Measurements from ENCODE around the gene KRT3.
"Not testable (repeated sequence)": the region's sequence is repeated elsewhere in the genome, so short reads cannot be mapped to it uniquely, and the experiment has no call there.

KRT3 gene

DNA sequence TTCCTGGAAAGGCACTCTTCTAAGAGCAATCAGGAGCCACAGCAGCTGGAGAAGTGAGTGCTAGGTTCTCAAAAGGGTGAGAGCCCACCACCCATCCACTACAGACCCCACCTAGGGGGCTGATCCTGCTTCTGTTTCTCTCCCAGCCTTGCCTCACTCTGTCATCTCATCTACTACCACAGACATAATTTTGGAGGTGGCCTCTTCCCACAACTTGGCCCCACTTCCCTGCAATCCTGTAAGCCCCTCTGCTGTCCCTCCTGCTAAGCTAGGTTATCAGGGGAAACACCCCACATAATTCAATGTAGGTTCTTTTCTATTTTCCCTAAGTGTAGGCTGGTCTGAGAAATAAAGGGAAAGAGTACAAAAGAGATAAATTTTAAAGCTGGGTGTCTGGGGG is 35.3 kb downstream of the KRT3 start:
- no peak for DNase-seq (ENCODE audit: low read depth in 2 of 2)

DNA sequence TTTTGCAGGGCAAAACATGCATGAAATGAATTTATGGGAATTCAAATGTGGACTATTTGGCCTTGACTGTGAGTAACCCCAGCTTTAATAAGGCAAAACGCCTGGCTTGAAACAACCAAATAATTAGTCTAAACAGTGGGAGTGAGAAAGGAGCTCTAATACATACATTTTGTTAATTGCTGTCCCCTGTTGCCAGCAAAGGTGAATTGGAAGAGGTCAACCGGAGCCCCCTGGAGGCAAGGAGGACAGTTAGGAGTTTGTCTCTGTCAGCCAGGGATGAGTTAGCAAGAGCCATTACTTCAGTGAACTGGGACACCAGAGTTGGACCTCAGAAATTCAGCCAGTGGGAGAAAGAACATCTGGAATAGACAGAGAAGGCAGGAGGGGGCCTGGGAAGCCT is 36.2 kb downstream of the KRT3 start:
- no peak for DNase-seq (ENCODE audit: low read depth in 2 of 2)

DNA sequence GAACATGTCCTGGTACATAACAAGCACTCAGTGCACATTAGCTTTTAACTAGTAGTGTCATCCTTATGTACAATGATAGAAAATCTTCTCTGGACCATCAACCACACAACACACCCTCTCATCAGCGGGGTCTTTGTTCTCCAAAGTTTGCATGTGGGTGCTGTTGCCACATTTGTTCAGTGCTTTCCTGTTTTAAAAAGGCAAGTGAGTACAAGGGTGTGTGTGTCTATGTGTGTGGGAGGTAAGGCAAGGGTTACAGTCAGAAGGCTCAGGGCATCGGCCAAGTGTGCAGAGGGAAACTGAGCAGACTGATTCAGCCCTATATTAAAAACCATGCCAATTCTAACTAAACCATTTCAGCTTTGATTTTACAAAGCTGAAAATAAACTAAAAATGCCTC is 36.7 kb downstream of the KRT3 start:
- no peak for DNase-seq (ENCODE audit: low read depth in 2 of 2)

DNA sequence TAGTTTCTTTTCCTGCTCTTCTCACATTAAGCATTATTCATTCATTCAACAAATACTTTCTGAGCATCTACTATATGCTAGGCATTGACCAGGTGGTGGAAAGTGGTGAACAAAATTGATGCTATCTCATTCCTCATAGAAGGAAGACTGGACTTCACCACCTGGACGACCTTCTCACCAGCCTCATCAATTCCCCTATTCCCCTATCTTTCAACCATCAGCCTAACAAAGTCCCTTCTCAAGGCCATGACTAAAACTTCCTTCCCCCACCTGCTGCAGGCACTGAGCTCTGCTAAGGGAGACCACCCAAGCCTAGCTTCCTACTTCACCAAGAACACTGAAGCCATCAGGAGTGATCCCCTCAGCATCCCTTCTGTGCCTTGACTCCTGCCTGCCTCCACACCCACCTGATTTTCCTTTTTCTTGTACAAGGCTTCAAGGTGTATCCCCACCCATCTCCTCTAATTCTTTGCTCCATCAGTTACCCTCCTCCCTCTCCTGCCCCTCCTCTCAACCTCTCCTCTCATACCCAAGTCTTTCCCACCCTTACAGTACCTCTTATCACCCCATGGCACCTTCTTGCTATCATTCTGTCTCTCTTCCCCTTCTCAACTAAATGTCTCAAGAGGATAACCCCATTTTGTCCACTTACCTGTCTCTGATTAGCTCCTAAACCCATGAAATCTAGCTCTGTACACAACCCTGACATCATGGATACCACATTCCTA is 38.3 kb downstream of the KRT3 start:
- no peak for DNase-seq (ENCODE audit: low read depth in 2 of 2)

DNA sequence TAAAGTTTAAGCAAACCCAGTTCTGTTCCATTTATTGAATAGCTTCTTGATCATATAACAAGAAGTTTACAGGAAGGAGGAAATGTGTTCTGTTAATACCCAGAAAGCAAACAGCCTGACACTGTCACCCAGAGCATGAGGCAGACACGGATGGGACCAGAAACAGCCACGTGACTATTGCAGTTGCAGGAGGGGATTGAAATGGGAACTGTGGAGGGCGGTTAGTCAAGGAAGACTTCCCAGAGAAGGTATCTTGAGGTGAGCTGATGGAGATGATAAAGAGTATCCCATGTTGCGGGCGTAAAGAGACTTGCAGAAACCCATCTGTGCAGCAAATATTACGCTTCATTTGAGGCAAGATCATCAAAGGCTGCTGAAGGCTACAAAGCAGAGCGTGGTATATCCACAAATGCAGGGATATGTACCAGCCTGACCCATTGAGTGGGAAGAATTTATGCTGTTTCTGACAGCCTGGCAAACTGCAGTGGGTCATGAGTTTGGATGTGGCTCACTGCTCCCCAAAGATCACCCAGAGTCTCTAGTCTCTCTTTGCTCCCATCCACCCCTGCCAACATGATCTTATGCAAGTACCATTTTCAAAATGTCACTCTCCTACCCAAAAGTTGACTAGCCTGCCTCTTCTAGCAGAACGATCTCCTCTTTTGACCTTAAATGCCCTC is 39.5 kb downstream of the KRT3 start:
- no peak for DNase-seq (ENCODE audit: low read depth in 2 of 2)

DNA sequence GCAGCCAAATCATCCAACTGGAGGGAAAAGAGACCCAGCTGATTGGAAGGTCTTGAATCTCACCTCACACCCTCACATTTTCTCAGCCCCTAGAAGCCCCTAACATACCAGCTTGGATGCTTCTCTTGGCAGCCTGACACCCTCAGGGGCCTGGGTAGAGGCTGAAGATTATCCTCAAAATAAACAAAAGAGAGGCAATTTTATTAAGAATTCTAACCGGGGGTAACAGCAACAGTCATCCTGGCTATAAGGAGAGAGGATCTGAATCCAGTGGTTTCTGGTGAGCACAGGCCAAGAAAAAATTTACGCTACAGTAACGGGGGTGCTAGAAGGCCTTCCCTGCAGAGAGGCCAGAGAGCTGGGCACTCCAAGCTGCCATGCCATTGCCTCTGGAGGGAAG is 40.4 kb downstream of the KRT3 start:
- no peak for DNase-seq (ENCODE audit: low read depth in 2 of 2)

DNA sequence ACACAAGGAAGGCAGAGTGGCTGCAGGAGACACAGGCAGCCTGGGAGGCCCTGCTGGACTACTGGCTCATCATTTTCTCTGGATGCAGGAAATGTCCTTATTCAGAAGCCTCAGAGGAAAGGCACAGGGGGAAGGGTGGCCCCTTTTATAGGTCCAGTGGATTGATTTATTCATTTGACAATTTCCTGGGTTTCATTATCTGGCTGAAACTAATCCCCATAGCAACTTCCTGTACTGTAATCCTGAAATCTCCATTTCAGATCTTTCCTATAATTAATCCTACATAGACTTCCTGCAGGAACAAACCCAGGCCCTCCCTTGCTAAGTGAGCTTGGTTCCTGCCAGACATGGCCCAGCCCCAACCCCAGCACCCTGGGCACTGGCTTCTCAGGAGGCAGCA is 41.8 kb downstream of the KRT3 start:
- no peak for DNase-seq (ENCODE audit: low read depth in 2 of 2)

DNA sequence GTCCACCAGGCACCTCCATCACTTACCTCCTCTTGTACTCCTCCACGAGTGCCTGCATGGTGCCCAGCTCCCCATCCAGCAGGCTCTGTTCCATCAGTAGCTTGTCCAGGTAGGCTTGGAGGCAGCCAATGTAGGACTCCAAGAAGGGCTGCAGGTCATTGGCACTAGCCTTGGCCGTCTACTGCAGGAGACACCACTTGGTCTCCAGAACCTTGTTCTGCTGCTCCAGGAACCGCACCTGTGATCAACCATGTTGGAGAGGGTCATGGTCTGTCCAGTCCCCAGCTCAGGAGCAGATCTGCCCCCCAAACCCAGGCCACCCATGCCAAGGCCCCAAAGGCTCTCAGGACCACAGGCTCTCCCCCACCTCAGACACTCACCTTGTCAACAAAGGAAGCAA is 42.6 kb downstream of the KRT3 start:
- no peak for DNase-seq (ENCODE audit: low read depth in 2 of 2)

DNA sequence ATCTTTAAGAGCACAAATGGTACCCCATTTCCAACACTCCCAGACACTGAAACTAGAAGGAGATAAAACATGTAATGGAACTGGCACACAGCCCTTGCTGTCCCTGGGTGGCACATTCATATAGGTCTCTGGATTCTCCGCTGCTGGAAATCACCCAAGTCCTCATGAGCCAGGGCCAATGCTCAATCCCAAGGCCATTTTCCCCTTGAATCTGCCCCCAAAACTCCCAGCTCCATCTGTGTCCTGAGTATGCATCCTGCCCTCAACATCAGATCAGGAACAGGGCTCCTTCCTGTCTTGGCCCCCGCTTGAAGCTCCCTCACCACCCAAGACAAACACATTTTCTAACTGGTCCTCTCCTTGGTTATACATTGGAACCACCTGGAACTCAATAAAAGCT is 43.4 kb downstream of the KRT3 start:
- DNase-seq (ENCODE audit: low read depth in 2 of 2): no peak

DNA sequence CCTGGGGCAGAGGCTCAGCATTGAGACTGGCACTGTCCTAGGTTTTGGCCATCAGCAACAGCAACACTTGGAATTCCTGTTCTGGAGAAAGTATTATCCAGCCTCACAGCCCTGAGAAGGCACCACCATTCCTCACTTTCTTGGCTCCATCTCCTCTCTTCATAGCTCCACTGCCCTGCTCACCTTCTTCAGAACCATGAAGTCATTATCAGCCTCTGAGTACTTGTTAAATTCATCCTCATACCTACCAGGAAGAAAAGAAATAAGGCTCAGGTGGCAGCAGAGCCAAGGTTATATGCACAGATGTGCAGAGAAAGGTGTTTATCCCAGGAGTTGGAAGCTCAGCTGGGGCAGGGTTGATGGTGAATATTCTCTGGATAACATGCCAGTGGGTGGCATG is 44.1 kb downstream of the KRT3 start:
- no peak for DNase-seq (ENCODE audit: low read depth in 2 of 2)

DNA sequence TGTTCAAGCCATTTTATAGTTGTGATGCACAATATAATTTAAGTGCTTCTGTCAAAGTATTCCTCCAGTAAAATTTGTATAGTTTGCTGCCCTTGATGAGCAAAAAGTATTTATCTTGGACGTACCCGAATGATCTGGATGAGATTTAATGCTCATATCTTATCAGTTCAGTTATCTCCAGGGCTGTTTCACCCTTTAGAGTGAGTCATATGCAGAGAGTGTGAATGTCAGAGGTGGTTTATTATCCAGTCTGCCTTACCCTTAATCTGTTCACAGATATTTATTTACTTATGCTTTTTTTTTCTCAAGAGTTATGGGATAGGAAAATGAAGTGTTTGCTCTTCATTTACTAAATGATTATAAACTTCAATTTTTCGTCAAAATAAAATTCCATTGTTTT is 45.4 kb downstream of the KRT3 start:
- DNase-seq (ENCODE audit: low read depth in 2 of 2): not testable (repeated sequence)

DNA sequence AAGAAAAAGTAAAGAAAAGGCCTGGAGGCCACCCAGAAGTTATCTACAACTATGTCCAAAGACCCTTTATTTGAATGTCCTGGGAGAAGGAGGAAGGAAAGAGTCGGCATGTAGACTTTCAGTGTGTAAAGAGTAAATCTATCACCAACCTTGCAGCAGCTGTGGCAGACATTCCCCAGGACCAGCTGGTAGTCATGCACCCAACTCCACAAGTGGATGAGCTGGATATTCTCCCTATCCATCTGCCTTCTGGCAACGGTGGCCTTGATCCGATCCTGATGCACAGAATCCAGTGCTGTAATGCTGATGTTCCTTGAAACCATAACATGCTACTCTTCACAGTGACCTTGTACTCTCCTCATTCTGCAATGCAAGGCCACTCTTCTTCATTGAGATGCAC is 46.1 kb downstream of the KRT3 start:
- no peak for DNase-seq (ENCODE audit: low read depth in 2 of 2)

DNA sequence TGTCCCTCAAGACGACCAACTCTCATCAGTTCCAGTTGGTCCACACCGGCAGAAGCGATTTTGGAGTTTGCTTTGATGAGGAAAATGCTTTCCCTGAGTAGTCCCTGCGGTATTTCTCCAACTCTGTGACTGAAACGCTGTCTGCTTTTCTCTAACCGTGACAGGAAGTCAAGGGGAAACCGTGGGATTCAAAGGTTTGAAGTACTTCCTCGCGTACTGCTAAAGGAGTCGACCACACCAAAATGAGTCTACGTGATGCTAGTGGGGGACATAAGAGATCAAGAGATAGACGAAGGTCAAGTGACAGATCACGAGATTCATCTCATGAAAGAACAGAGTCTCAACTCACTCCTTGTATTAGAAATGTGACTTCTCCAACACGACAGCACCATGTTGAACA is 47.3 kb downstream of the KRT3 start:
- DNase-seq (ENCODE audit: low read depth in 2 of 2): no peak

DNA sequence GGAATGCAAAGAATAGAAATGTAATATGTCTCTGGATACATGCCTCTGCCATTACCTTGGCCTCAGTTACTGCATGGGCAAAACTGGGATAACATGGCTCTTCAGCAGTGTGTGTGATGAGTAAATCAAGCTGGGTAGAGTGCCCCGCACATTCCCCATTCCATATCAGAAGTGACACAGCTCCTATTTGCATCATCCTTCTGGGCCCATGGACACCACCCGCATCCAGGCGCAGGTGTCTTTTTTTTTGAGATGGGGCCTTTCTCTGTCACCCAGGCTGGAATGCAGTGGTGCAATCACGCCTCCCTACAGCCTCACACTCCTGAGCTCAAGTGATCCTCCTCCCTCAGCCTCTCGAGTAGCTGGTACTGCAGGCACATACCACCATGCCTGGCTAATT is 50.4 kb downstream of the KRT3 start:
- DNase-seq (ENCODE audit: low read depth in 2 of 2): no peak

DNA sequence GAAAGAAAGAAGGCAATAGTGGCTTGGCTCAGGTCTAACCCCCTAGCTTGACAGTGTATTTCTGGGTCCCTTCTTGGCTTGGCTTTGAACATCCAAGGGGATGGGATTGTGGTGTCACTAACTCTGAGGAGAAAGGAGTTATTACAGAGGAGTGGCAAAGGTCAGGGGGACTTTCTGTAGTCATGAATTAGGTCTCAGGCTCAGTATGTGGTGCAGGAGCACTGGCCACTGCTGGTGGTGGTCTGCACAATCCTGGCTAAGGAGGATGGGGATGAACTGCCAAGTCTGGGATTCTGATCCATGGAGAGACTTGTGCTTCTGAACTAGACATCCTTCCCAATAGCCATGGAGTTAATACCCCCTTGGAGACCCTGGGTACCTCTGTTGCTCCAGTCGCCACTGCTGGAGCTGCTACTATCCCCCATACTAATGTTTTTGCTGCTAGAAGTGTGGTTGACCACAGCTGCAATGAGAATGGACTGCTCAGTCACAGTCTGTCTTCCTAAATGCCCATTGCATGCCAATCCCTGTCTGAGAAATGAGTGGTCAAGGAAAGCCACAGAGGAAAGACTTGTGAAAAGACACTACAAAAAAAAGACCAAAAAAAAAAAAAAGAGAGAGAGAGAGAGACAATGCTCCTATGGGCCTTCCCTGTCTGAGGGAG is 51.3 kb downstream of the KRT3 start:
- DNase-seq (ENCODE audit: low read depth in 2 of 2): no peak

DNA sequence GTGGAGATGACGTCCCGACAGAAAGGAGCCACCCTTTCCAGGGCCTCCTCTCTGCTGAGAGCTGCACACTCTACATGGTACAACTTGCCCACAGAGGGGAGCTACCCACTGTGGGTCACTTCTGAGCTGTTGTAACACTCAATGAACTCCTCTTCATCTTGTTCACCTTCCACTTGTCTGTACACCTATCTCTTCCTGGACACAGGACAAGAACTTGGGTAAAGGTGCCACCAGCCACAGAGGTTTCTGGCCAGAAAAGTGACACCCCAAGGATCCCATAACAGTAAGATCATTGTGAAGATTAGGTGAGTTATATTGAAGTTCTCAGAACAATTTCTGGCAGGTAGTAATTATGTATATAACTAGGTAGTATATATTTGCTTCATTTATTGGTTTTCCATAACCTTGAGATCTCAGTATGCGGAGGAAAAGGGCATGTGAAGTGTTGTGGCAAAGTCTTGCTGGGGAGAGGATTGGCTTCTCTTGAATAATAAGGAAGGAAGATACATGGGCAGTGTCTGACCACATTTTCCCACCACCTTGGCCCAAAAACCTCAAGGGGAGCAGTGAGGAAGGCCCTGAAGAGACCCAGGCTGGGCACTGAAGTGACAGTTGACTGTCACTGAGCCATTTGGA is 53.0 kb downstream of the KRT3 start:
- DNase-seq (ENCODE audit: low read depth in 2 of 2): no peak

DNA sequence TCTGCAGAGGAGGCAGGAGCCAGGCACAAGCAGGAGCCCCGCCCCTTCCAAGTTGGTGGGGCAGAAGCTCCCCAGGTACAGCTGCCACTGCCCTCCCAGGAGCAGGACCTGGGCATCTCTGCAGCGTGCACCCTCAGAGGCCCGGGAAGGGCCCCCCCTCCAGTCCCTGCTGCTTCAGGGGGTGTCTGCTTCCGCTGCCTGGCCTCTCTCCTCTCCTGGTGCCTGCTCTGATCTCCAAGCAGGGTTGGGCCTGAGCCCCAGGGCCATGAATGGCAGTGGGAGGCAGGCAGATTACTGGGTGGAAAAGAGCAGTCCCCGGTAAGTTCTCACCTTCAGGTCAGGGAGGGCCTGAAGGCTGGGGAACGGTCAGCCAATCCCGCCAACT is 53.7 kb downstream of the KRT3 start:
- no peak for DNase-seq (ENCODE audit: low read depth in 2 of 2)

DNA sequence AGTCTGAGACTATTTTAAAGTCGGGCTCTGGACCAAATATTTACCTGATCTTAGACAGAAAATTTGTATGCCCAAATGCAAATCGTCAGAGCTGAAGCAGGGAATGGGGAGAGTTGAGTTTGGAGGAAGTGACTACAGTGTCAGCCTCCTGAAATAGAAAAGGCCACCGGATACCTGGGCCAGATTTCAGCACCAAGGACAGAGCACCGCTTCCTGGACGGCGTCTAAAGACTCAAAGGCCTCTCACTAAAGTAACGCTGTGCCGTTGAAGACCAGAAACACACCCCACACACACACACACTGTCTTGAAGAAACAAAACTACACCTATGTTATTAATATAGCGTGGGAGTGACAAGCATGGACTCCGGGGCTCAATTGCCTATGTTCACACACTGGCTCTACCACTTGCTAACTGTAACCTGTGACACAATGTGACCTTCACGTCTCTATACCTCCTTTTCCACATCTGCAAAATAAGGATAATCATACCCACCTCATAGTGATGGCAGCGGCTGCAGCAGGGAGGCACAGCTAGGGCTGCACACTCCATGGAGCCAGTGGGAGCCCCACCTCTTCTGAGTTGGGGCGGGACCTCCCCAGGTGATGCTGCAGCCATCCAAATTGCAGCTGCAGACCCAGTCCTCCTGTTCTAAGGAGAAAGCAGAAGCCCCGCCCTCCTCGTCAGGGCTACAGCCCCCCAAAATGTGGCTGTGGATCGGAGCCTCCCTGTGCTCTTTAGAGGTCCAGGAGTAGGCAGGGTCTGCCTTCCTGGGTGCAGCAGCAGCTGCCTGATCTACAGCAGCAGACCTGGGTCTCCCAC is 54.3 kb downstream of the KRT3 start:
- DNase-seq (ENCODE audit: low read depth in 2 of 2): peak; percentile 8 to 29

DNA sequence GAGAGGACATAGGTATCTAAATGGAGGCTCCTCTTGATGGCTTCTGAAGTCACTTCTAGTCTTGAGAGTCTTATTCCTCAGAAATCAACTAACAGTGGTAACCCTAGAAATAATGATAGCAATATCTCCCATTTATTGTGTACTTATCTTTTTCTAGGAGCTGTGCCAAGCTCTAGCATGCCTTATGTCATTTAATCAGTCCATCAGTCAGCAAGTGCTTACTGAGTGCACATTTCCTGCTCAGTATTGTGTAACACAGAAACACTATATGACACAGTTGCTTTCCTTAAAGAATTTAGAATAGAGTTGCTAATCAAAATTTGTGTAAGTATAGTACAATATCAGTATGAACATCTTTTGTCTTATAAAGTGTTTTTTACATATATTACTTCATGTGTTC is 55.3 kb downstream of the KRT3 start:
- DNase-seq (ENCODE audit: low read depth in 2 of 2): no peak

DNA sequence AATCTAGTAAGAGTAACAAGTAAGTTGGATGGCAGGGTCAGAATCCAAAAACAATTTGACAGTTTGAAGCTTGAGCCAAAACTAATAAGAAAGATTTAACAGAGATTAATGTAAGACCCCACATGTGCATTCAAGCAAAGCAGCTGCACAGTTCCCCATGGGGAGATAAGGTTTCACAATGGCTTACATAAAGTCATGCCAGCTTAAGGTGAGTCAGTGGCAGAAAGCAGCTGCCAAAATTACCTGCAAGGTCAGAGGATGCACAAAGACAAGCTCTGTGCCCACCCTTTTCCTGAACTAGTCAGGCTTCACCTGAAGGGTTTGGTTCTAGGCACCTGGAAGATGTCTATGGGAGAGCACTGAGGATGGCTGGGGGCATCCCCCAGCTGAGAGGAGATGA is 56.0 kb downstream of the KRT3 start:
- no peak for DNase-seq (ENCODE audit: low read depth in 2 of 2)
